ENCODE results near the gene GPD2.

DNA sequence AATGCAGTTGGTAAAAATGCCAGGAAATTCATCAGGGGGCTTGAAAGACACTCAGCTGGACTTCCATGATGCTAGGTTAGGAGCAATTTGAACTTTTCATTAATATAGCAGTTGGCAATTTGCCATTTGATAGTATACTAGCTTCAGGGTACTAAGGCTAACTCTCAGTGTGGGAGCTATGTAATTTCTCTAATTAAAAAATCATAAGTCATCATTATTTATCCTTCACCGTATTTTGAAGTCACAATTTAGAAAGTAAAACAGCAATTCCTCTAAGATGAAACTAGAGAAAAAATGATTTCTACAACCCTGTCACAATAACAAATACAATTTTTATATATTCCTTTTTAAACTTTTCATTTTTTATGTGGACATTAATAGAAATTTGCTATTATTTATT, 190.8 kb downstream of the GPD2 start:
- TF ChIP-seq, protein P1, sequence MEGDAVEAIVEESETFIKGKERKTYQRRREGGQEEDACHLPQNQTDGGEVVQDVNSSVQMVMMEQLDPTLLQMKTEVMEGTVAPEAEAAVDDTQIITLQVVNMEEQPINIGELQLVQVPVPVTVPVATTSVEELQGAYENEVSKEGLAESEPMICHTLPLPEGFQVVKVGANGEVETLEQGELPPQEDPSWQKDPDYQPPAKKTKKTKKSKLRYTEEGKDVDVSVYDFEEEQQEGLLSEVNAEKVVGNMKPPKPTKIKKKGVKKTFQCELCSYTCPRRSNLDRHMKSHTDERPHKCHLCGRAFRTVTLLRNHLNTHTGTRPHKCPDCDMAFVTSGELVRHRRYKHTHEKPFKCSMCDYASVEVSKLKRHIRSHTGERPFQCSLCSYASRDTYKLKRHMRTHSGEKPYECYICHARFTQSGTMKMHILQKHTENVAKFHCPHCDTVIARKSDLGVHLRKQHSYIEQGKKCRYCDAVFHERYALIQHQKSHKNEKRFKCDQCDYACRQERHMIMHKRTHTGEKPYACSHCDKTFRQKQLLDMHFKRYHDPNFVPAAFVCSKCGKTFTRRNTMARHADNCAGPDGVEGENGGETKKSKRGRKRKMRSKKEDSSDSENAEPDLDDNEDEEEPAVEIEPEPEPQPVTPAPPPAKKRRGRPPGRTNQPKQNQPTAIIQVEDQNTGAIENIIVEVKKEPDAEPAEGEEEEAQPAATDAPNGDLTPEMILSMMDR (IDR thresholded peaks at IDR 0.05): no peak
- no peak for TF ChIP-seq POLR2AphosphoS5 (IDR thresholded peaks at IDR 0.05)

Measured in prostate gland (tissue), 2 donors.